ENCODE data around the gene IER5.

IER5 gene

GRCh38 chr1:181099152-181100014 is 10.9 kb downstream of the IER5 start:
- TF ChIP-seq GATA2 (IDR thresholded peaks at IDR 0.05; ENCODE audit: low read depth, low read length), result no peak
- no peak for TF ChIP-seq GATA3 (IDR thresholded peaks at IDR 0.05; ENCODE audit: low read depth, low read length)

DNA sequence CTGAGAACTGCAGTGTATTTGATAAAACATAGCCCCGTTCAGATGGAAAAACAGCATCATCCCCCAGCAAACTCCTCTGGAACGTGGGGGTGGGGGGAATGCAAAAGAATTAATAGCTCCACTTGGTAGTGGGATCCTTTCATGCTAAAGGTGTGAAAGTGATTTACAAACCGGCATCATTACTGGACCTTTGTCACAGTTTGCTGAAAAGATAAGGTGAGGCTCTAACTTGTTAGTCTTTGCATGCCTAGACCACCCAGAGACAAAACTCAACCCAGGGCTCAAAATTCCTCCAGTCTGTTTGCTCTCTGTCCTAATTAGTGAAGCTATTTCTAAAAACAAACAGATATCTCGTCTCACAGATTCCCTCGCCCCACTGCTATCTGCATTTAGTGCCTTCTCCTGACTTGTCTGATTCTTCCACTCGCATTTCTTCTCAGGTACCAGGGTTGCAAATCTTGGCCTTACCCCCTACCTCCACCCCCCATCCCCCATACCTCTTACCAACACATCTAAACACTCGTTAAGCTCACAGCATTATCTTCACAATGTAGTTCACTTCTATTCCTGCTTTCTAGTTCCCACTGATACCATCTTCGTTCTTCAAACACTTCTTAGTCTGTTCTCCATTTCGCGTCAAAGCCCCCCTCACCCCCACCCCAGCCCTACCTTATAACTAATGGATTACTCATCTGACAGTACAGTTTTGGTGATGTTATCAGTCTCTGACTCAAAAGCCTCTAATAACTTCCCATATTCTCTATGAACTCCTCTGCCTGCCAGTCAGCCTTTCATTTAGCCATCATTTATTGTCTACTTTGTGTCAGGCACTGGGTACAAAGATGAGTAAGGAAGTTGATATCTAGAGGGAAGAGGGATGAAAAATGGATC is 11.8 kb downstream of the IER5 start:
- TF ChIP-seq GATA2 (IDR thresholded peaks at IDR 0.05; ENCODE audit: low read depth, low read length) (peak; percentile 38; the same call in 1 of the 2 replicates), GATA3 (IDR thresholded peaks at IDR 0.05; ENCODE audit: low read depth, low read length) (no peak)

GRCh38 chr1:181100934-181101333 is 12.4 kb downstream of the IER5 start:
- TF ChIP-seq GATA3 (IDR thresholded peaks at IDR 0.05; ENCODE audit: low read depth, low read length), result no peak
- no peak for TF ChIP-seq GATA2 (IDR thresholded peaks at IDR 0.05; ENCODE audit: low read depth, low read length)

GRCh38 chr1:181101581-181102226 is 13.2 kb downstream of the IER5 start:
- TF ChIP-seq GATA3 (IDR thresholded peaks at IDR 0.05; ENCODE audit: low read depth, low read length), result no peak

- 0 out of 2 replicates have a peak, but pooled peaks have one; percentile 9 for TF ChIP-seq GATA2 (IDR thresholded peaks at IDR 0.05; ENCODE audit: low read depth, low read length)
- TF ChIP-seq GATA3 (IDR thresholded peaks at IDR 0.05; ENCODE audit: low read depth, low read length), result no peak
These were observed 14.3 kb downstream of the IER5 start for GRCh38 chr1:181102841-181103240.

GRCh38 chr1:181103399-181103798 is 14.9 kb downstream of the IER5 start:
- TF ChIP-seq GATA3 (IDR thresholded peaks at IDR 0.05; ENCODE audit: low read depth, low read length) (no peak), GATA2 (IDR thresholded peaks at IDR 0.05; ENCODE audit: low read depth, low read length) (no peak)

DNA sequence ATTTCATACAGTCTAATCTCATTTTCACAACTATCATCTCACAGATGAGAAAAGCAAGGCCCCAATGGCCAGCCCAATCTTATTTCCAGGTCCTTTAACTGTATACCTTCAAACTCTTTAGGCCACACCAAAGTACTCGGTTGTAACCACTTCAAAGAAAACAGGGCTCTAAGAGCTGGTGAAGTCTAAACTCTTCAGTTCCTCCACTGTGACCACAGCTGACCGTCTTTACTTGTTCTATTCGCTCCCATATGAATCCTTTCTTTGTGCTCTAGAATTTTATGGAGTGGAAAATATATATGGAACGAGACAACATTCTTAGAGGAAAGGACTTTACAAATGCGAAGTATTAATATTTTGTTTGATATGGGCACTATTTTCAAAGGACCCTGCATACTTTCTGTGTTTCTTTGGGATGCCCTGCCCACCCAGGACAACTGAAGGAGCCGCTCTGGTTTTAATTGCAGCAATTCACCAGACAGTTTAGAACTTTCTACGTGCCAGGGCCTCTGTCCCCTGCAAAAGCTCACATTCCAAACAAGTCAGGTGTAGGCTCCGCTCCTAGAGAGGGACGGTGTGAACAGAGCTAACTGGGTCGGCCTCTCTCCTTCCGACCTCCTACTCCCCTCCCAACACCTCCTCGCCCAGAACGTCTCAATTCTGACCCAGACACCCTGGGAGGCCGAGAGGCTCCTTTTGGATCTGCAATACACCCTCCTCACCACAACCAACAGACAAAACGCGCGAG is 15.7 kb downstream of the IER5 start:
- TF ChIP-seq GATA2 (IDR thresholded peaks at IDR 0.05; ENCODE audit: low read depth, low read length) (no peak), GATA3 (IDR thresholded peaks at IDR 0.05; ENCODE audit: low read depth, low read length) (no peak)

- TF ChIP-seq GATA3 (IDR thresholded peaks at IDR 0.05; ENCODE audit: low read depth, low read length), result no peak
- no peak; the same call in 1 of the 2 replicates for TF ChIP-seq GATA2 (IDR thresholded peaks at IDR 0.05; ENCODE audit: low read depth, low read length)
These were observed 16.3 kb downstream of the IER5 start for GRCh38 chr1:181104790-181105133.

GRCh38 chr1:181105134-181106021 is 16.9 kb downstream of the IER5 start:
- TF ChIP-seq GATA2 (IDR thresholded peaks at IDR 0.05; ENCODE audit: low read depth, low read length) (no peak), GATA3 (IDR thresholded peaks at IDR 0.05; ENCODE audit: low read depth, low read length) (no peak)

DNA sequence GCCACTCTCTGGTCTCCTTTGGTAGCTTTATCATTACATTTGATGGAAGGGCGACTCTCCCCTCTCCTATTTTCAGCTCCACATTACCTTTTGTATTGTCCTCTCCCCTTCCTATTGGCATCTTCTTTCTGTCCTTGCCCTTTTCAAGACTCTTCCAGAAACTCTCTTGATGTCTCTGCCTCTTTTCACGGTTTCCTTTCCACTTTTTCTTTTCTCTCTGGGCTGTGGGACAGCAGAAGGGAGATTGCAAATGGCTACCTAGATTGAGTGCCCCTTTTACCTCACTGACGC is 17.5 kb downstream of the IER5 start:
- TF ChIP-seq GATA3 (IDR thresholded peaks at IDR 0.05; ENCODE audit: low read depth, low read length) (no peak), GATA2 (IDR thresholded peaks at IDR 0.05; ENCODE audit: low read depth, low read length) (no peak)

GRCh38 chr1:181106479-181106878 is 18.0 kb downstream of the IER5 start:
- TF ChIP-seq GATA2 (IDR thresholded peaks at IDR 0.05; ENCODE audit: low read depth, low read length) (no peak), GATA3 (IDR thresholded peaks at IDR 0.05; ENCODE audit: low read depth, low read length) (no peak)

DNA sequence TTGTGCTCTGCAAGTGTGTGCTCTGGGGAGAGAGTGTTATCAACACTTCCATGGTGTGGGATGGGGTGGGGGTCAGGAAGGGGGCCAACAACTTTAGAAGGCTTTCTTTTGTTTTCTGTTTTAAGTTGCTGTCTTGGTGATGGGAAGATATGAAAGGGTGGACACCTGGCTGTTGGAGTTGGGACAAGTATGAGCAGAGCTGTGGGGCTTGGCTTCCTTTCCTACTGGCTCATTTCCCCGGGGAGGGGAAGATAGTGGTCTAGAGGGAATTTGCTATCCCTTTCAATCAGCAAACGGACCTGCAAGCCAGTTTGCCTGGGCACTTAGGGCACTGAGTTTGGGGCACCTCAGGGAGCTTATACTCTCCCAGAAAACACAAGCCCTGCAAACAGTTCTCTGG is 19.2 kb downstream of the IER5 start:
- TF ChIP-seq GATA2 (IDR thresholded peaks at IDR 0.05; ENCODE audit: low read depth, low read length) (no peak), GATA3 (IDR thresholded peaks at IDR 0.05; ENCODE audit: low read depth, low read length) (no peak)
